GM12878 (cell line): ENCODE measurements around the gene TEX51. TPM values are rescaled to one million over a fixed set of nuclear protein-coding genes. Genes with fewer than 3 reads are reported as not detected.

Experiments used
- ATAC-seq: fragments of 200-7000 bp; cut with Tn5 transposase; 3 replicates; pipeline ENCODE4 v1.9.1; 2020; ENCODE audit warnings: mild to moderate bottlenecking, moderate library complexity
- BruUV-seq: library from RNA; stranded (reverse); fragments of 400-500 nt; replicated peaks from 2 replicates; lab custom pipeline; 2021; lab: Mats Ljungman, UMichigan
- CTCF ChIA-PET: fragments of 300-600 bp; sonication (Branson Sonifier 250); formaldehyde crosslinking; extraction: SDS; loops from one replicate; lab custom pipeline; 2021; ENCODE audit warnings: inconsistent platforms; lab: Yijun Ruan, JAX
- POLR2A ChIA-PET: fragments of 350-600 bp; formaldehyde crosslinking; extraction: SDS; loops from one replicate; lab custom pipeline; 2021; ENCODE audit warnings: inconsistent platforms; lab: Charles Lee
- RAD21 ChIA-PET: fragments of 300-600 bp; sonication (Branson Sonifier 250); formaldehyde crosslinking; loops from one replicate; lab custom pipeline; 2023; ENCODE audit warnings: antibody characterized with exemption; ENCODE audit not compliant: unreplicated experiment; lab: Charles Lee
- SMC1A ChIA-PET: fragments of 300-600 bp; sonication (Branson Sonifier 250); formaldehyde crosslinking; loops from one replicate; lab custom pipeline; 2023; ENCODE audit not compliant: unreplicated experiment, uncharacterized antibody; lab: Charles Lee
- DNase-seq: peaks from one replicate; pipeline ENCODE4 v3.0.0-alpha.2; 2011; ENCODE audit warnings: low read depth, low spot score
- FAIRE-seq: peaks from 3 replicates; lab custom pipeline; 2011; peaks lifted over from hg19 to GRCh38; lab: Jason Lieb, UNC
- H2AFZ ChIP-seq: 2 replicates; pipeline ENCODE4 v1.6.0; 2011; ENCODE audit warnings: low read depth, low read length, control low read depth; ENCODE audit not compliant: control insufficient read depth
- H3K27ac ChIP-seq: 2 replicates; pipeline ENCODE4 v1.5.1; 2011; ENCODE audit warnings: control low read depth; ENCODE audit not compliant: control insufficient read depth, insufficient read depth
- H3K27me3 ChIP-seq, 2 experiments: replicated peaks in 1 of 2; 2 replicates each; pipeline versions ENCODE4 v1.6.0 to v1.6.1; 2011; ENCODE audit warnings: low read length in 1 of 2; ENCODE audit not compliant: control insufficient read depth in 2 of 2, insufficient read depth in 2 of 2
- H3K36me3 ChIP-seq, 2 experiments: 2 replicates each; pipeline ENCODE4 v1.5.1; 2011; ENCODE audit warnings: low read length in 1 of 2; ENCODE audit not compliant: control insufficient read depth in 2 of 2, insufficient read depth in 2 of 2
- H3K4me1 ChIP-seq: 2 replicates; pipeline ENCODE4 v1.6.1; 2011; ENCODE audit warnings: mild to moderate bottlenecking, low read length, moderate library complexity, mixed read lengths; ENCODE audit not compliant: control insufficient read depth, insufficient read depth
- H3K4me2 ChIP-seq: 2 replicates; pipeline ENCODE4 v1.6.0; 2011; ENCODE audit warnings: control low read depth; ENCODE audit not compliant: control insufficient read depth, insufficient read depth
- H3K4me3 ChIP-seq: fragments of 200-600 bp; sonication (generic); 2 replicates; pipeline ENCODE4 v1.5.1; 2016
- H3K79me2 ChIP-seq: 2 replicates; pipeline ENCODE4 v1.6.0; 2011; ENCODE audit warnings: low read length; ENCODE audit not compliant: control insufficient read depth, insufficient read depth
- H3K9ac ChIP-seq: 2 replicates; pipeline ENCODE4 v1.8.0; 2011; ENCODE audit warnings: low read length, control low read depth, mixed read lengths; ENCODE audit not compliant: control insufficient read depth, insufficient read depth
- H3K9me3 ChIP-seq: replicated peaks from 3 replicates; pipeline ENCODE4 v1.5.1; 2011; ENCODE audit warnings: mild to moderate bottlenecking, low read length; ENCODE audit not compliant: control insufficient read depth, insufficient read depth
- H4K20me1 ChIP-seq: 2 replicates; pipeline ENCODE4 v1.6.0; 2011; ENCODE audit not compliant: control insufficient read depth, insufficient read depth
- CBFB ChIP-seq: IDR thresholded peaks from 2 replicates; pipeline ENCODE4 v1.6.1; 2016; ENCODE audit warnings: antibody characterized with exemption, low read depth
- DPF2 ChIP-seq: fragments of 450-650 bp; IDR thresholded peaks from 2 replicates; pipeline ENCODE4 v1.6.1; 2017; ENCODE audit warnings: mild to moderate bottlenecking
- FOXM1 ChIP-seq: IDR thresholded peaks from 2 replicates; pipeline ENCODE4 v1.6.1; 2012; ENCODE audit warnings: low read depth, mild to moderate bottlenecking, inconsistent platforms, low read length, moderate library complexity
- MLLT1 ChIP-seq: fragments of 450-650 bp; IDR thresholded peaks from 2 replicates; pipeline ENCODE4 v1.6.1; 2016; ENCODE audit warnings: mild to moderate bottlenecking
- PBX3 ChIP-seq: IDR thresholded peaks from 2 replicates; pipeline ENCODE4 v1.6.1; 2011; ENCODE audit warnings: mild to moderate bottlenecking, low read depth, low read length, moderate library complexity; ENCODE audit not compliant: insufficient replicate concordance
- SREBF1 ChIP-seq: IDR thresholded peaks from 2 replicates; pipeline ENCODE4 v1.6.1; 2012; ENCODE audit warnings: mild to moderate bottlenecking, low read length
- SUPT20H ChIP-seq: IDR thresholded peaks from 2 replicates; pipeline ENCODE4 v1.6.1; 2011; ENCODE audit warnings: low read depth, mild to moderate bottlenecking, low read length, moderate library complexity, borderline replicate concordance; ENCODE audit not compliant: control insufficient read depth
- TAF1 ChIP-seq: IDR thresholded peaks from 2 replicates; pipeline ENCODE4 v1.6.1; 2011; ENCODE audit warnings: mild to moderate bottlenecking, low read depth, low read length, borderline replicate concordance
- WGBS: methylation state at CpG from one replicate; pipeline ENCODE4 v1.1.6; 2016; ENCODE audit warnings: low lambda C conversion rate; ENCODE audit not compliant: insufficient replicate concordance, insufficient coverage; ENCODE audit errors: missing lambda C conversion rate; 5-methylcytosine and 5-hydroxymethylcytosine counted together
- in situ Hi-C: fragments of 300-500 bp; cut with MboI; formaldehyde crosslinking; loops from 9 replicates; pipeline ENCODE4 v1.14.3; 2018; ENCODE audit warnings: mixed read lengths
- intact Hi-C: fragments of 100-400 bp; cut with micrococcal nuclease; formaldehyde crosslinking; loops from one replicate; pipeline ENCODE4 v1.14.2; 2022; ENCODE audit not compliant: unreplicated experiment
- polyA plus RNA-seq, 11 experiments: library from polyadenylated mRNA; depleted of rRNA in 4 of 11; unstranded in 6 of 11; stranded (reverse) in 5 of 11; fragments of >200 nt; fragmentation: Nextera tagmentation in 4 of 11; fragmentation: Illumina TruSeq in 1 of 11; extraction: Ambion mirVana in 4 of 11; extraction: Trizol in 1 of 11; gene quantifications; 1 replicate in 1 of 11; 2 replicates in 10 of 11; pipeline versions ENCODE4 v1.2.1 to v1.2.3, GENCODE V29; 2011 to 2016; ENCODE audit warnings: inconsistent platforms in 2 of 11, missing spikeins in 2 of 11, low read depth in 1 of 11
- total RNA-seq, 4 experiments: library from RNA; depleted of rRNA in 3 of 4; stranded (reverse); fragments of >200 nt in 3 of 4; fragmentation: Illumina TruSeq in 1 of 4; extraction: Trizol in 1 of 4; gene quantifications; 2 replicates each; pipeline versions ENCODE4 v1.2.1 to v1.2.3, GENCODE V29; 2013 to 2021
- TF ChIP-seq, protein P1 (sequence below): fragments of 450-650 bp; formaldehyde crosslinking; IDR thresholded peaks from 2 replicates; pipeline ENCODE4 v1.5.0; 2022; ENCODE audit warnings: mild to moderate bottlenecking, missing genetic modification characterization

The TEX51 gene
- total and polyA plus RNA-seq, 10 of the 15 experiments (the other 5 are each of a cell fraction or from before 2014, with no cell fraction given) = not detected

GRCh38 chr2:126850940-126851339, 47.8 kb upstream of the TEX51 start (continued):
- no peak for TF ChIP-seq MLLT1
- TF ChIP-seq, protein P1, sequence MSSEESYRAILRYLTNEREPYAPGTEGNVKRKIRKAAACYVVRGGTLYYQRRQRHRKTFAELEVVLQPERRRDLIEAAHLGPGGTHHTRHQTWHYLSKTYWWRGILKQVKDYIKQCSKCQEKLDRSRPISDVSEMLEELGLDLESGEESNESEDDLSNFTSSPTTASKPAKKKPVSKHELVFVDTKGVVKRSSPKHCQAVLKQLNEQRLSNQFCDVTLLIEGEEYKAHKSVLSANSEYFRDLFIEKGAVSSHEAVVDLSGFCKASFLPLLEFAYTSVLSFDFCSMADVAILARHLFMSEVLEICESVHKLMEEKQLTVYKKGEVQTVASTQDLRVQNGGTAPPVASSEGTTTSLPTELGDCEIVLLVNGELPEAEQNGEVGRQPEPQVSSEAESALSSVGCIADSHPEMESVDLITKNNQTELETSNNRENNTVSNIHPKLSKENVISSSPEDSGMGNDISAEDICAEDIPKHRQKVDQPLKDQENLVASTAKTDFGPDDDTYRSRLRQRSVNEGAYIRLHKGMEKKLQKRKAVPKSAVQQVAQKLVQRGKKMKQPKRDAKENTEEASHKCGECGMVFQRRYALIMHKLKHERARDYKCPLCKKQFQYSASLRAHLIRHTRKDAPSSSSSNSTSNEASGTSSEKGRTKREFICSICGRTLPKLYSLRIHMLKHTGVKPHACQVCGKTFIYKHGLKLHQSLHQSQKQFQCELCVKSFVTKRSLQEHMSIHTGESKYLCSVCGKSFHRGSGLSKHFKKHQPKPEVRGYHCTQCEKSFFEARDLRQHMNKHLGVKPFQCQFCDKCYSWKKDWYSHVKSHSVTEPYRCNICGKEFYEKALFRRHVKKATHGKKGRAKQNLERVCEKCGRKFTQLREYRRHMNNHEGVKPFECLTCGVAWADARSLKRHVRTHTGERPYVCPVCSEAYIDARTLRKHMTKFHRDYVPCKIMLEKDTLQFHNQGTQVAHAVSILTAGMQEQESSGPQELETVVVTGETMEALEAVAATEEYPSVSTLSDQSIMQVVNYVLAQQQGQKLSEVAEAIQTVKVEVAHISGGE (CRISPR knock-in tag) = no peak
- TF ChIP-seq TAF1 = no peak
- TF ChIP-seq SREBF1 = no peak
- no peak for TF ChIP-seq CBFB

DNA sequence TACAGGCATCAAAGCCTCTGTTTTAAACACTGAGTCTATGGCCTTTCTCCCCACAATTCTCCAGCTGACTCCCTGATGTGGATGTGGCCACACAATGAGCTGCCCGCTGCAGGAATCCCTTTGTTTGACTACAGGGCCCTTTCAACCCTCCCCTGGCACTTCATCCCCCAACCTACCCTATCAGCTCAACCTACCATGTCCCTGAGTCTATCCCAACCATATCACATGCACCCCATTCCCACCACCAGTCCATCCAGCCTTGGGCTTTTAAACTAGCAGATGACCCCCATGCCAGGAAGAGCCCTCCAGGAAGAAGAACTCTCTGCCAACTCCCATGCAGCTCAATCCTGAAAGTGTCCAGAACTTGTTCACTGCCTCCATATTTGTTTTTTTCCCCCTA, 46.9 kb upstream of the TEX51 start:
- ChIA-PET SMC1A (interaction anchor here (1.4 kb wide), 1 partner anchor 9 kb away, joined by 3 read pairs; no protein-coding TSS in a partner anchor), CTCF (interaction anchor here (0.7 to 1.0 kb wide), 2 partner anchors 13 to 120 kb away, joined by 3 to 4 read pairs; no protein-coding TSS in a partner anchor), POLR2A (no interaction called here), RAD21 (no interaction called here)
- in situ Hi-C loops = no loop called here
- no peak overlapping the region for H3K27ac ChIP-seq
- no peak overlapping the region for H3K4me3 ChIP-seq
- WGBS = 0% methylated on average over 1 of the region's 1 CpG
- H3K9me3 ChIP-seq = no peaks in the 10 kb centered on the region
- FAIRE-seq (no peak), DNase-seq (no peak), ATAC-seq (no peak)
- no TSS peak for BruUV-seq
- H3K27me3 ChIP-seq = peaks cover 1 to 3% of the 10 kb centered on the region in 2 experiments; a peak in 2 of 4 replicates
- no peak for TF ChIP-seq FOXM1
- no peak for TF ChIP-seq SUPT20H
- no peak for TF ChIP-seq PBX3
- no peak for TF ChIP-seq DPF2
- H4K20me1 ChIP-seq = no peaks in the 10 kb centered on the region
- no peaks in the 10 kb centered on the region for H3K36me3 ChIP-seq
- intact Hi-C loops = no loop called here
- no peak overlapping the region for H3K4me2 ChIP-seq
- no peaks in the 10 kb centered on the region for H3K79me2 ChIP-seq
- H2AFZ ChIP-seq = no peak overlapping the region
- H3K4me1 ChIP-seq = no peaks in the 10 kb centered on the region
- no peak overlapping the region for H3K9ac ChIP-seq
